ENCODE results near the gene RAPGEF3.

The RAPGEF3 gene

GRCh38 chr12:47769234-47770085 lies 10.8 kb upstream of the RAPGEF3 start:
- Histone ChIP-seq H3K27me3 (ENCODE audit: insufficient read depth, low read length, poor library complexity, severe bottlenecking) (no peaks in the 10 kb centered on the region), H3K36me3 (ENCODE audit: insufficient read depth, low read length) (no peaks in the 10 kb centered on the region), H4K20me1 (ENCODE audit: insufficient read depth, low read length, poor library complexity, severe bottlenecking) (no peaks in the 10 kb centered on the region), H3K79me2 (ENCODE audit: insufficient read depth, low read length) (peaks cover 9% of the 10 kb centered on the region), H2AFZ (ENCODE audit: low read length) (no peak overlapping the region), H3F3A (ENCODE audit: low read depth) (no peaks in the 10 kb centered on the region; the same call in 1 of the 2 replicates), H3K4me3 (ENCODE audit: low read length, poor library complexity, severe bottlenecking) (no peak overlapping the region), H3K9me2 (replicated peaks; ENCODE audit: low read depth, low read length) (no peaks in the 10 kb centered on the region), H3K9ac (ENCODE audit: low read depth, low read length, poor library complexity, severe bottlenecking) (no peak overlapping the region), H3K4me2 (ENCODE audit: low read depth, low read length, poor library complexity, severe bottlenecking) (no peak overlapping the region), H3K9me3 (ENCODE audit: insufficient read depth, low read depth, low read length) (no peaks in the 10 kb centered on the region), H3K4me1 (ENCODE audit: insufficient read depth, low read length, poor library complexity, severe bottlenecking) (peaks cover 29% of the 10 kb centered on the region)
- TF ChIP-seq CTCF (conservative IDR thresholded peaks at IDR 0.05; ENCODE audit: low read length) (no peak), EZH2phosphoT487 (IDR thresholded peaks at IDR 0.05; ENCODE audit: borderline replicate concordance) (no peak)

GRCh38 chr12:47768323-47768811 lies 9.7 kb upstream of the RAPGEF3 start:
- Histone ChIP-seq H3K4me2 (ENCODE audit: low read depth, low read length, poor library complexity, severe bottlenecking) (no peak overlapping the region), H3K9ac (ENCODE audit: low read depth, low read length, poor library complexity, severe bottlenecking) (no peak overlapping the region)

GRCh38 chr12:47767216-47767724 lies 8.6 kb upstream of the RAPGEF3 start:
- TF ChIP-seq CTCF (conservative IDR thresholded peaks at IDR 0.05; ENCODE audit: low read length) = peak; percentile 83
- TF ChIP-seq EZH2phosphoT487 (IDR thresholded peaks at IDR 0.05; ENCODE audit: borderline replicate concordance) = no peak
- Histone ChIP-seq H3K36me3 (ENCODE audit: insufficient read depth, low read length) (no peaks in the 10 kb centered on the region), H3K4me3 (ENCODE audit: low read length, poor library complexity, severe bottlenecking) (peak overlapping the region; percentile 30), H2AFZ (ENCODE audit: low read length) (no peak overlapping the region), H3K4me1 (ENCODE audit: insufficient read depth, low read length, poor library complexity, severe bottlenecking) (peaks cover 38% of the 10 kb centered on the region), H3K9me2 (replicated peaks; ENCODE audit: low read depth, low read length) (no peaks in the 10 kb centered on the region), H3K9ac (ENCODE audit: low read depth, low read length, poor library complexity, severe bottlenecking) (no peak overlapping the region), H3K4me2 (ENCODE audit: low read depth, low read length, poor library complexity, severe bottlenecking) (peak overlapping the region; percentile 62), H3F3A (ENCODE audit: low read depth) (no peaks in the 10 kb centered on the region; the same call in 1 of the 2 replicates), H3K79me2 (ENCODE audit: insufficient read depth, low read length) (no peaks in the 10 kb centered on the region), H3K9me3 (ENCODE audit: insufficient read depth, low read depth, low read length) (no peaks in the 10 kb centered on the region), H4K20me1 (ENCODE audit: insufficient read depth, low read length, poor library complexity, severe bottlenecking) (no peaks in the 10 kb centered on the region), H3K27me3 (ENCODE audit: insufficient read depth, low read length, poor library complexity, severe bottlenecking) (no peaks in the 10 kb centered on the region)

More at GRCh38 chr12:47768323-47768811, 9.7 kb upstream of the RAPGEF3 start:
- H3F3A ChIP-seq (ENCODE audit: low read depth) = no peaks in the 10 kb centered on the region; the same call in 1 of the 2 replicates
- peaks cover 29% of the 10 kb centered on the region for H3K4me1 ChIP-seq (ENCODE audit: insufficient read depth, low read length, poor library complexity, severe bottlenecking)
- no peaks in the 10 kb centered on the region for H3K36me3 ChIP-seq (ENCODE audit: insufficient read depth, low read length)
- H3K9me3 ChIP-seq (ENCODE audit: insufficient read depth, low read depth, low read length) = no peaks in the 10 kb centered on the region
- no peak overlapping the region for H2AFZ ChIP-seq (ENCODE audit: low read length)
- no peaks in the 10 kb centered on the region for H3K27me3 ChIP-seq (ENCODE audit: insufficient read depth, low read length, poor library complexity, severe bottlenecking)
- no peak overlapping the region for H3K4me3 ChIP-seq (ENCODE audit: low read length, poor library complexity, severe bottlenecking)
- H4K20me1 ChIP-seq (ENCODE audit: insufficient read depth, low read length, poor library complexity, severe bottlenecking) = no peaks in the 10 kb centered on the region
- no peaks in the 10 kb centered on the region for H3K9me2 ChIP-seq (replicated peaks; ENCODE audit: low read depth, low read length)
- TF ChIP-seq EZH2phosphoT487 (IDR thresholded peaks at IDR 0.05; ENCODE audit: borderline replicate concordance) (no peak), CTCF (conservative IDR thresholded peaks at IDR 0.05; ENCODE audit: low read length) (no peak)
- no peaks in the 10 kb centered on the region for H3K79me2 ChIP-seq (ENCODE audit: insufficient read depth, low read length)
